ENCODE data around the gene NLGN3.

GRCh38 chrX:71210816-71211215 lies 66.2 kb downstream of the NLGN3 start:
- TF ChIP-seq, protein P1, sequence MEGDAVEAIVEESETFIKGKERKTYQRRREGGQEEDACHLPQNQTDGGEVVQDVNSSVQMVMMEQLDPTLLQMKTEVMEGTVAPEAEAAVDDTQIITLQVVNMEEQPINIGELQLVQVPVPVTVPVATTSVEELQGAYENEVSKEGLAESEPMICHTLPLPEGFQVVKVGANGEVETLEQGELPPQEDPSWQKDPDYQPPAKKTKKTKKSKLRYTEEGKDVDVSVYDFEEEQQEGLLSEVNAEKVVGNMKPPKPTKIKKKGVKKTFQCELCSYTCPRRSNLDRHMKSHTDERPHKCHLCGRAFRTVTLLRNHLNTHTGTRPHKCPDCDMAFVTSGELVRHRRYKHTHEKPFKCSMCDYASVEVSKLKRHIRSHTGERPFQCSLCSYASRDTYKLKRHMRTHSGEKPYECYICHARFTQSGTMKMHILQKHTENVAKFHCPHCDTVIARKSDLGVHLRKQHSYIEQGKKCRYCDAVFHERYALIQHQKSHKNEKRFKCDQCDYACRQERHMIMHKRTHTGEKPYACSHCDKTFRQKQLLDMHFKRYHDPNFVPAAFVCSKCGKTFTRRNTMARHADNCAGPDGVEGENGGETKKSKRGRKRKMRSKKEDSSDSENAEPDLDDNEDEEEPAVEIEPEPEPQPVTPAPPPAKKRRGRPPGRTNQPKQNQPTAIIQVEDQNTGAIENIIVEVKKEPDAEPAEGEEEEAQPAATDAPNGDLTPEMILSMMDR (conservative IDR thresholded peaks at IDR 0.05; ENCODE audit: low read length): no peak
- no peak for TF ChIP-seq EZH2phosphoT487 (IDR thresholded peaks at IDR 0.05; ENCODE audit: borderline replicate concordance, low read depth, low read length)
